Endothelial cell of umbilical vein (primary cell): ENCODE measurements around the gene RPP25.

ENCODE experiments used
- FOS ChIP-seq: IDR thresholded peaks from 2 replicates; pipeline ENCODE4 v1.6.1; 2011; ENCODE audit warnings: mild to moderate bottlenecking, low read length, moderate library complexity, borderline replicate concordance; ENCODE audit not compliant: insufficient read depth
- GATA2 ChIP-seq: IDR thresholded peaks from 2 replicates; pipeline ENCODE4 v1.7.0; 2011; ENCODE audit warnings: low read depth, mild to moderate bottlenecking, moderate library complexity, mixed read lengths, low read length; ENCODE audit not compliant: insufficient read length, insufficient read depth
- JUN ChIP-seq: IDR thresholded peaks from 2 replicates; pipeline ENCODE4 v1.6.1; 2011; ENCODE audit warnings: borderline replicate concordance, low read depth; ENCODE audit not compliant: insufficient read length, insufficient read depth
- POLR2A ChIP-seq: IDR thresholded peaks from 2 replicates; pipeline ENCODE4 v1.6.1; 2012; ENCODE audit warnings: low read depth, mild to moderate bottlenecking, control low read depth, low read length
- POLR2AphosphoS5 ChIP-seq: IDR thresholded peaks from 2 replicates; pipeline ENCODE4 v1.6.1; 2012; ENCODE audit warnings: low read depth, mild to moderate bottlenecking, control low read depth, low read length, moderate library complexity; ENCODE audit not compliant: insufficient read depth
- TF ChIP-seq, protein P1 (sequence below), 2 donors: IDR thresholded peaks; 1 replicate in 1 of 2; 2 replicates in 1 of 2; pipeline ENCODE4 v1.5.1; 2011; ENCODE audit warnings: low read length in 2 of 2, mild to moderate bottlenecking in 2 of 2, moderate library complexity in 2 of 2, control low read depth in 1 of 2, inconsistent platforms in 1 of 2, low read depth in 1 of 2; ENCODE audit not compliant: insufficient read depth in 1 of 2; ENCODE audit errors: extremely low read depth in 1 of 2
- TF ChIP-seq, protein P2 (sequence below): IDR thresholded peaks from 2 replicates; pipeline ENCODE4 v1.6.1; 2011; ENCODE audit not compliant: insufficient read depth, insufficient read length

DNA sequence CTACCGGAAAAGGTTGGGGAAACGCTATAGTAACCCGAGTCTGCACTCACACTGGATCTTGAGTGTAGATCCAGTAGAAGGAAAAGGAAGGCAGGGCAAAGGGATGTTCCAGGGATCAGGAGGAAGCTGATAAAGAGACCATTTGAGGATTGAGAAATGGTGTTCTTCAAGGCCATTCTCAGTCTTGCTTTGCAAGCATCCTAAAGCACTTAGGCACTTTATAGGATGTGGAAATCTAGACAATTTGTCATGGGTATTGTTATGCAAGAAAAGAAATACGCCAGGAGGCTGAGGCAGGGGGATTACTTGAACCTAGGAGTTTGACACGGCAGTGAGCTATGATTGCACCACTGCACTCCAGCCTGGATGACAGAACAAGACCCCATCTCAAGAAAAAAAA is 25.6 kb upstream of the RPP25 start:
- TF ChIP-seq, protein P1, sequence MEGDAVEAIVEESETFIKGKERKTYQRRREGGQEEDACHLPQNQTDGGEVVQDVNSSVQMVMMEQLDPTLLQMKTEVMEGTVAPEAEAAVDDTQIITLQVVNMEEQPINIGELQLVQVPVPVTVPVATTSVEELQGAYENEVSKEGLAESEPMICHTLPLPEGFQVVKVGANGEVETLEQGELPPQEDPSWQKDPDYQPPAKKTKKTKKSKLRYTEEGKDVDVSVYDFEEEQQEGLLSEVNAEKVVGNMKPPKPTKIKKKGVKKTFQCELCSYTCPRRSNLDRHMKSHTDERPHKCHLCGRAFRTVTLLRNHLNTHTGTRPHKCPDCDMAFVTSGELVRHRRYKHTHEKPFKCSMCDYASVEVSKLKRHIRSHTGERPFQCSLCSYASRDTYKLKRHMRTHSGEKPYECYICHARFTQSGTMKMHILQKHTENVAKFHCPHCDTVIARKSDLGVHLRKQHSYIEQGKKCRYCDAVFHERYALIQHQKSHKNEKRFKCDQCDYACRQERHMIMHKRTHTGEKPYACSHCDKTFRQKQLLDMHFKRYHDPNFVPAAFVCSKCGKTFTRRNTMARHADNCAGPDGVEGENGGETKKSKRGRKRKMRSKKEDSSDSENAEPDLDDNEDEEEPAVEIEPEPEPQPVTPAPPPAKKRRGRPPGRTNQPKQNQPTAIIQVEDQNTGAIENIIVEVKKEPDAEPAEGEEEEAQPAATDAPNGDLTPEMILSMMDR (IDR thresholded peaks at IDR 0.05; ENCODE audit: extremely low read depth in 1 of 2, insufficient read depth in 1 of 2, low read depth in 1 of 2, low read length in 2 of 2): no peak
- TF ChIP-seq POLR2A (no peak), POLR2AphosphoS5 (no peak), FOS (no peak), GATA2 (no peak), JUN (no peak)
- TF ChIP-seq, protein P2, sequence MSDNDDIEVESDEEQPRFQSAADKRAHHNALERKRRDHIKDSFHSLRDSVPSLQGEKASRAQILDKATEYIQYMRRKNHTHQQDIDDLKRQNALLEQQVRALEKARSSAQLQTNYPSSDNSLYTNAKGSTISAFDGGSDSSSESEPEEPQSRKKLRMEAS: no peak
